Astrocyte (in vitro differentiated cells and primary cell): ENCODE results near the gene IL34. TPM values are rescaled to one million over a fixed set of nuclear protein-coding genes. Genes with fewer than 3 reads are reported as not detected.

Experiments
- DNase-seq: peaks from one replicate; pipeline ENCODE4 v3.0.0-alpha.2; 2010; ENCODE audit warnings: low read depth
- FAIRE-seq: peaks from 2 replicates; lab custom pipeline; 2011; peaks lifted over from hg19 to GRCh38; lab: Jason Lieb, UNC
- H2AFZ ChIP-seq: 2 replicates; pipeline ENCODE4 v1.6.0; 2012; ENCODE audit warnings: low read depth, low read length, inconsistent platforms
- H3K27ac ChIP-seq: 2 replicates; pipeline ENCODE4 v1.5.1; 2011; ENCODE audit warnings: low read depth, low read length, inconsistent platforms
- H3K27me3 ChIP-seq: 2 replicates; pipeline ENCODE4 v1.6.0; 2011; ENCODE audit warnings: low read length, inconsistent platforms; ENCODE audit not compliant: insufficient read depth
- H3K36me3 ChIP-seq: 2 replicates; pipeline ENCODE4 v1.5.1; 2011; ENCODE audit warnings: low read length, inconsistent platforms; ENCODE audit not compliant: insufficient read depth
- H3K4me1 ChIP-seq: 2 replicates; pipeline ENCODE4 v1.5.1; 2011; ENCODE audit warnings: low read length, inconsistent platforms; ENCODE audit not compliant: insufficient read depth
- H3K4me2 ChIP-seq: 2 replicates; pipeline ENCODE4 v1.6.0; 2012; ENCODE audit warnings: low read length, inconsistent platforms
- H3K4me3 ChIP-seq: 2 replicates; pipeline ENCODE4 v1.5.1; 2011; ENCODE audit warnings: low read depth, mild to moderate bottlenecking, low read length, inconsistent platforms; ENCODE audit not compliant: insufficient read depth
- H3K79me2 ChIP-seq: 2 replicates; pipeline ENCODE4 v1.6.0; 2012; ENCODE audit warnings: mild to moderate bottlenecking, low read length, inconsistent platforms; ENCODE audit not compliant: insufficient read depth
- H3K9ac ChIP-seq: 2 replicates; pipeline ENCODE4 v1.6.0; 2012; ENCODE audit warnings: mild to moderate bottlenecking, low read length, inconsistent platforms
- H3K9me3 ChIP-seq: 2 replicates; pipeline ENCODE4 v1.5.1; 2012; ENCODE audit warnings: low read depth, mild to moderate bottlenecking, low read length, inconsistent platforms; ENCODE audit not compliant: insufficient read depth
- H4K20me1 ChIP-seq: 2 replicates; pipeline ENCODE4 v1.6.0; 2012; ENCODE audit warnings: low read length, inconsistent platforms; ENCODE audit not compliant: insufficient read depth
- H3K27ac Mint-ChIP-seq: one replicate; pipeline ENCODE4 v1.8.0; 2021; ENCODE audit warnings: mild to moderate bottlenecking, mixed read lengths; ENCODE audit not compliant: unreplicated experiment
- H3K27me3 Mint-ChIP-seq: one replicate; pipeline ENCODE4 v1.8.0; 2021; ENCODE audit warnings: low read depth, mixed read lengths; ENCODE audit not compliant: unreplicated experiment
- H3K36me3 Mint-ChIP-seq: one replicate; pipeline ENCODE4 v1.8.0; 2021; ENCODE audit warnings: low read depth, mixed read lengths; ENCODE audit not compliant: unreplicated experiment
- H3K4me1 Mint-ChIP-seq: one replicate; pipeline ENCODE4 v1.8.0; 2021; ENCODE audit warnings: low read depth, mixed read lengths; ENCODE audit not compliant: unreplicated experiment
- H3K4me3 Mint-ChIP-seq: one replicate; pipeline ENCODE4 v1.8.0; 2021; ENCODE audit warnings: mild to moderate bottlenecking, moderate library complexity, mixed read lengths; ENCODE audit not compliant: unreplicated experiment
- H3K9me3 Mint-ChIP-seq: one replicate; pipeline ENCODE4 v1.8.0; 2021; ENCODE audit warnings: mild to moderate bottlenecking, mixed read lengths; ENCODE audit not compliant: unreplicated experiment
- CTCF ChIP-seq: IDR thresholded peaks from 2 replicates; pipeline ENCODE4 v1.5.1; 2011; ENCODE audit warnings: low read depth, mild to moderate bottlenecking, inconsistent platforms, low read length, moderate library complexity; ENCODE audit not compliant: insufficient read depth
- EZH2 ChIP-seq: IDR thresholded peaks from 2 replicates; pipeline ENCODE4 v1.6.1; 2012; ENCODE audit warnings: mild to moderate bottlenecking, low read length, inconsistent platforms; ENCODE audit not compliant: insufficient read depth
- total RNA-seq: library from RNA; stranded (reverse); gene quantifications from 2 replicates; pipeline ENCODE4 v1.2.1, GENCODE V29; 2021

The IL34 gene
- total RNA-seq, 1 donor from 2014 or later = 0.34 TPM

GRCh38 chr16:70681382-70682238 is 35.3 kb downstream of the IL34 start:
- Mint-ChIP-seq H3K27ac (no peak overlapping the region), H3K27me3 (no peaks in the 10 kb centered on the region), H3K4me1 (peaks cover 2% of the 10 kb centered on the region), H3K36me3 (peaks cover 4% of the 10 kb centered on the region), H3K4me3 (no peak overlapping the region), H3K9me3 (no peaks in the 10 kb centered on the region)
- no peak overlapping the region for H2AFZ ChIP-seq
- no peaks in the 10 kb centered on the region for H3K36me3 ChIP-seq
- peaks cover 50% of the 10 kb centered on the region for H4K20me1 ChIP-seq
- FAIRE-seq (no peak), DNase-seq (no peak)
- no peak overlapping the region for H3K9ac ChIP-seq
- H3K27ac ChIP-seq = no peak overlapping the region
- H3K4me1 ChIP-seq = peaks cover 19% of the 10 kb centered on the region
- H3K9me3 ChIP-seq = no peaks in the 10 kb centered on the region
- peaks cover 59% of the 10 kb centered on the region for H3K79me2 ChIP-seq
- H3K27me3 ChIP-seq = no peaks in the 10 kb centered on the region
- H3K4me2 ChIP-seq = peak overlapping the region; percentile 2
- TF ChIP-seq EZH2 = no peak
- no peak for TF ChIP-seq CTCF
- no peak overlapping the region for H3K4me3 ChIP-seq

- H4K20me1 ChIP-seq = peaks cover 50% of the 10 kb centered on the region
- TF ChIP-seq CTCF (no peak), EZH2 (no peak)
- H3K4me1 Mint-ChIP-seq = peaks cover 6% of the 10 kb centered on the region
- no peaks in the 10 kb centered on the region for H3K36me3 ChIP-seq
- H2AFZ ChIP-seq = no peak overlapping the region
- peak overlapping the region; percentile 2 for H3K4me2 ChIP-seq
- H3K4me3 ChIP-seq = no peak overlapping the region
- FAIRE-seq (no peak), DNase-seq (no peak)
- no peak overlapping the region for H3K27ac ChIP-seq
- H3K36me3 Mint-ChIP-seq = peaks cover 4% of the 10 kb centered on the region
- H3K4me1 ChIP-seq = peaks cover 25% of the 10 kb centered on the region
- no peaks in the 10 kb centered on the region for H3K27me3 ChIP-seq
- no peaks in the 10 kb centered on the region for H3K9me3 Mint-ChIP-seq
- H3K79me2 ChIP-seq = peaks cover 59% of the 10 kb centered on the region
- no peak overlapping the region for H3K27ac Mint-ChIP-seq
- peak overlapping the region; percentile 62 for H3K4me3 Mint-ChIP-seq
- H3K9ac ChIP-seq = no peak overlapping the region
- no peaks in the 10 kb centered on the region for H3K27me3 Mint-ChIP-seq
- H3K9me3 ChIP-seq = no peaks in the 10 kb centered on the region
These were observed 36.1 kb downstream of the IL34 start for GRCh38 chr16:70682239-70683145.
